Endothelial cell of umbilical vein (primary cell): ENCODE results near the gene CDK11B. TPM values are rescaled to one million over a fixed set of nuclear protein-coding genes. Genes with fewer than 3 reads are reported as not detected.

Source experiments
- BruUV-seq: library from RNA; stranded (reverse); fragments of 400-500 nt; replicated peaks from 2 replicates; lab custom pipeline; 2021; lab: Mats Ljungman, UMichigan
- CTCF ChIA-PET: fragments of 300-600, 350-600 bp; sonication (Branson Sonifier 250); formaldehyde crosslinking; loops from one replicate; lab custom pipeline; 2021; ENCODE audit warnings: antibody characterized with exemption, inconsistent platforms; lab: Charles Lee
- POLR2A ChIA-PET: fragments of 300-600, 350-600 bp; sonication (Branson Sonifier 250); formaldehyde crosslinking; loops from one replicate; lab custom pipeline; 2021; ENCODE audit warnings: antibody characterized with exemption, inconsistent platforms; lab: Charles Lee
- DNase-seq: peaks from one replicate; pipeline ENCODE4 v3.0.0-alpha.2; 2011; ENCODE audit warnings: low read depth, low spot score
- FAIRE-seq: peaks from 2 replicates; lab custom pipeline; 2011; peaks lifted over from hg19 to GRCh38; lab: Jason Lieb, UNC
- H2AFZ ChIP-seq: 2 replicates; pipeline ENCODE4 v1.6.0; 2012; ENCODE audit warnings: low read depth, low read length, control low read depth, inconsistent platforms
- H3K27ac ChIP-seq: 2 replicates; pipeline ENCODE4 v1.5.1; 2011; ENCODE audit warnings: low read depth, mild to moderate bottlenecking, control low read depth, low read length, moderate library complexity; ENCODE audit not compliant: insufficient read depth
- H3K27me3 ChIP-seq, 2 experiments: 2 replicates each; pipeline versions ENCODE4 v1.6.0 to v1.6.1; 2011; ENCODE audit warnings: low read length in 2 of 2, mixed read lengths in 1 of 2; ENCODE audit not compliant: control insufficient read depth in 2 of 2, insufficient read depth in 2 of 2
- H3K36me3 ChIP-seq, 2 experiments: 2 replicates in 1 of 2; 3 replicates in 1 of 2; pipeline ENCODE4 v1.5.1; 2011; ENCODE audit warnings: low read length in 2 of 2, mild to moderate bottlenecking in 1 of 2, moderate library complexity in 1 of 2; ENCODE audit not compliant: control insufficient read depth in 2 of 2, insufficient read depth in 2 of 2; ENCODE audit errors: extremely low read depth in 1 of 2
- H3K4me1 ChIP-seq: 3 replicates; pipeline ENCODE4 v1.5.1; 2011; ENCODE audit warnings: mild to moderate bottlenecking, low read length; ENCODE audit not compliant: control insufficient read depth, insufficient read depth; ENCODE audit errors: extremely low read depth
- H3K4me2 ChIP-seq: 2 replicates; pipeline ENCODE4 v1.6.1; 2011; ENCODE audit warnings: low read length, control low read depth, mixed read lengths; ENCODE audit not compliant: insufficient read depth
- H3K4me3 ChIP-seq, 3 experiments: fragments of 200-600 bp in 1 of 3; sonication (generic), shearing (Covaris generic) in 1 of 3; replicated peaks in 1 of 3; 2 replicates each; pipeline ENCODE4 v1.5.1; 2011 to 2016; ENCODE audit warnings: control low read depth in 3 of 3, low read length in 3 of 3, mild to moderate bottlenecking in 2 of 3, inconsistent platforms in 1 of 3, low read depth in 1 of 3, moderate library complexity in 1 of 3; ENCODE audit not compliant: insufficient read depth in 1 of 3
- H3K79me2 ChIP-seq: 2 replicates; pipeline ENCODE4 v1.6.0; 2012; ENCODE audit warnings: low read length, inconsistent platforms; ENCODE audit not compliant: control insufficient read depth, insufficient read depth
- H3K9ac ChIP-seq: replicated peaks from 2 replicates; pipeline ENCODE3; 2011; ENCODE audit warnings: low read length, control low read depth; ENCODE audit not compliant: insufficient read depth; ENCODE audit errors: extremely low read depth
- H3K9me1 ChIP-seq: replicated peaks from 3 replicates; pipeline ENCODE4 v1.6.0; 2011; ENCODE audit warnings: mild to moderate bottlenecking, low read length; ENCODE audit not compliant: control insufficient read depth, insufficient read depth; ENCODE audit errors: extremely low read depth
- H3K9me3 ChIP-seq: replicated peaks from 2 replicates; pipeline ENCODE4 v1.5.1; 2012; ENCODE audit warnings: low read length, inconsistent platforms; ENCODE audit not compliant: control insufficient read depth, insufficient read depth
- H4K20me1 ChIP-seq: replicated peaks from 2 replicates; pipeline ENCODE3; 2011; ENCODE audit warnings: mild to moderate bottlenecking, low read length; ENCODE audit not compliant: control insufficient read depth, insufficient read depth; ENCODE audit errors: extremely low read depth
- EZH2 ChIP-seq: IDR thresholded peaks from 2 replicates; pipeline ENCODE4 v1.6.1; 2012; ENCODE audit warnings: borderline replicate concordance, low read depth, mild to moderate bottlenecking, moderate library complexity, low read length, inconsistent platforms; ENCODE audit not compliant: severe bottlenecking
- FOS ChIP-seq: IDR thresholded peaks from 2 replicates; pipeline ENCODE4 v1.6.1; 2011; ENCODE audit warnings: mild to moderate bottlenecking, low read length, moderate library complexity, borderline replicate concordance; ENCODE audit not compliant: insufficient read depth
- GATA2 ChIP-seq: IDR thresholded peaks from 2 replicates; pipeline ENCODE4 v1.7.0; 2011; ENCODE audit warnings: low read depth, mild to moderate bottlenecking, moderate library complexity, mixed read lengths, low read length; ENCODE audit not compliant: insufficient read length, insufficient read depth
- JUN ChIP-seq: IDR thresholded peaks from 2 replicates; pipeline ENCODE4 v1.6.1; 2011; ENCODE audit warnings: borderline replicate concordance, low read depth; ENCODE audit not compliant: insufficient read length, insufficient read depth
- MYC ChIP-seq: IDR thresholded peaks from one replicate; pipeline ENCODE4 v1.6.1; 2011; ENCODE audit warnings: mild to moderate bottlenecking, low read depth, low read length
- POLR2A ChIP-seq: IDR thresholded peaks from 2 replicates; pipeline ENCODE4 v1.6.1; 2012; ENCODE audit warnings: low read depth, mild to moderate bottlenecking, control low read depth, low read length
- POLR2AphosphoS5 ChIP-seq: IDR thresholded peaks from 2 replicates; pipeline ENCODE4 v1.6.1; 2012; ENCODE audit warnings: low read depth, mild to moderate bottlenecking, control low read depth, low read length, moderate library complexity; ENCODE audit not compliant: insufficient read depth
- dilution Hi-C: fragments of 300-500 bp; cut with MboI; formaldehyde crosslinking; loops from one replicate; pipeline ENCODE4 v1.15.0; 2019; ENCODE audit warnings: low sequenced_read_pairs; ENCODE audit not compliant: extremely low pct_ligation_motif_present
- intact Hi-C: fragments of 100-400 bp; cut with micrococcal nuclease; formaldehyde crosslinking; loops from one replicate; pipeline ENCODE4 v1.10.0; 2022
- polyA plus RNA-seq, 4 experiments: library from polyadenylated mRNA; depleted of rRNA in 3 of 4; stranded (reverse) in 3 of 4; unstranded in 1 of 4; fragments of >200 nt; gene quantifications; 2 replicates each; pipeline versions ENCODE4 v1.2.1 to v1.2.3, GENCODE V29; 2011 to 2012; ENCODE audit warnings: missing spikeins in 1 of 4
- total RNA-seq: library from RNA; stranded (reverse); gene quantifications from 2 replicates; pipeline ENCODE4 v1.2.3, GENCODE V29; 2021
- TF ChIP-seq, protein P1 (sequence below): IDR thresholded peaks from 2 replicates; pipeline ENCODE4 v1.6.1; 2011; ENCODE audit not compliant: insufficient read depth, insufficient read length
- TF ChIP-seq, protein P2 (sequence below), 2 donors: IDR thresholded peaks; 1 replicate in 1 of 2; 2 replicates in 1 of 2; pipeline ENCODE4 v1.5.1; 2011; ENCODE audit warnings: low read length in 2 of 2, mild to moderate bottlenecking in 2 of 2, moderate library complexity in 2 of 2, control low read depth in 1 of 2, inconsistent platforms in 1 of 2, low read depth in 1 of 2; ENCODE audit not compliant: insufficient read depth in 1 of 2; ENCODE audit errors: extremely low read depth in 1 of 2

The CDK11B gene
- total and polyA plus RNA-seq, 2 donors (not counting 3 experiments of a cell fraction or from before 2014, with no cell fraction given), result 16.4 to 32.0 TPM

GRCh38 chr1:1622010-1622787 lies 36.6 kb downstream of the CDK11B start:
- ChIA-PET CTCF (interaction anchor here (1.3 kb wide), 1 partner anchor 19 kb away, joined by 5 read pairs; no protein-coding TSS in a partner anchor), POLR2A (no interaction called here)
- Histone ChIP-seq H3K4me3 (no peak overlapping the region), H3K27ac (no peak overlapping the region), H3K79me2 (no peaks in the 10 kb centered on the region), H3K9me3 (no peaks in the 10 kb centered on the region), H2AFZ (no peak overlapping the region), H3K4me2 (no peak overlapping the region), H3K9me1 (no peaks in the 10 kb centered on the region), H4K20me1 (no peaks in the 10 kb centered on the region), H3K27me3 (no peaks in the 10 kb centered on the region), H3K9ac (no peak overlapping the region), H3K36me3 (peaks cover 0 to 2% of the 10 kb centered on the region in 2 experiments), H3K4me1 (no peaks in the 10 kb centered on the region)
- dilution Hi-C loops, result no loop called here
- FAIRE-seq (no peak), DNase-seq (no peak)
- intact Hi-C loops, result no loop called here
- no TSS peak for BruUV-seq
- TF ChIP-seq JUN (no peak), MYC (no peak), EZH2 (no peak), GATA2 (no peak), POLR2A (no peak), POLR2AphosphoS5 (no peak), FOS (no peak)
- TF ChIP-seq, protein P1, sequence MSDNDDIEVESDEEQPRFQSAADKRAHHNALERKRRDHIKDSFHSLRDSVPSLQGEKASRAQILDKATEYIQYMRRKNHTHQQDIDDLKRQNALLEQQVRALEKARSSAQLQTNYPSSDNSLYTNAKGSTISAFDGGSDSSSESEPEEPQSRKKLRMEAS, result no peak
- TF ChIP-seq, protein P2, sequence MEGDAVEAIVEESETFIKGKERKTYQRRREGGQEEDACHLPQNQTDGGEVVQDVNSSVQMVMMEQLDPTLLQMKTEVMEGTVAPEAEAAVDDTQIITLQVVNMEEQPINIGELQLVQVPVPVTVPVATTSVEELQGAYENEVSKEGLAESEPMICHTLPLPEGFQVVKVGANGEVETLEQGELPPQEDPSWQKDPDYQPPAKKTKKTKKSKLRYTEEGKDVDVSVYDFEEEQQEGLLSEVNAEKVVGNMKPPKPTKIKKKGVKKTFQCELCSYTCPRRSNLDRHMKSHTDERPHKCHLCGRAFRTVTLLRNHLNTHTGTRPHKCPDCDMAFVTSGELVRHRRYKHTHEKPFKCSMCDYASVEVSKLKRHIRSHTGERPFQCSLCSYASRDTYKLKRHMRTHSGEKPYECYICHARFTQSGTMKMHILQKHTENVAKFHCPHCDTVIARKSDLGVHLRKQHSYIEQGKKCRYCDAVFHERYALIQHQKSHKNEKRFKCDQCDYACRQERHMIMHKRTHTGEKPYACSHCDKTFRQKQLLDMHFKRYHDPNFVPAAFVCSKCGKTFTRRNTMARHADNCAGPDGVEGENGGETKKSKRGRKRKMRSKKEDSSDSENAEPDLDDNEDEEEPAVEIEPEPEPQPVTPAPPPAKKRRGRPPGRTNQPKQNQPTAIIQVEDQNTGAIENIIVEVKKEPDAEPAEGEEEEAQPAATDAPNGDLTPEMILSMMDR (IDR thresholded peaks at IDR 0.05; ENCODE audit: extremely low read depth in 1 of 2, insufficient read depth in 1 of 2, low read depth in 1 of 2, low read length in 2 of 2), result no peak
